Measurements from ENCODE around the gene ZBTB33. TPM values are rescaled to one million over a fixed set of nuclear protein-coding genes. Genes with fewer than 3 reads are reported as not detected.

Gene ZBTB33
- total and polyA plus RNA-seq, 2 of the 13 experiments (the other 11 are each of a cell fraction or from before 2014, with no cell fraction given), result 6.5 to 20.2 TPM

GRCh38 chrX:120250522-120251271 lies at the start of gene ZBTB33 (continued):
- TF ChIP-seq POLR2G (IDR thresholded peaks at IDR 0.05; ENCODE audit: low read depth, low read length) (peak; percentile 64; the same call in 1 of the 2 replicates), ZNF878 (CRISPR knock-in tag; IDR thresholded peaks at IDR 0.05) (no peak), AGO2 (optimal IDR thresholded peaks at IDR 0.05; ENCODE audit: low read depth, low read length) (peak; percentile 63), ZNF772 (CRISPR knock-in tag; IDR thresholded peaks at IDR 0.05) (no peak), CCAR2 (optimal IDR thresholded peaks at IDR 0.05; ENCODE audit: low read depth, low read length) (no peak), NPAS2 (CRISPR knock-in tag; IDR thresholded peaks at IDR 0.05; ENCODE audit: borderline replicate concordance) (no peak), ZFY (CRISPR knock-in tag; IDR thresholded peaks at IDR 0.05) (peak; percentile 80), ZBTB33 (CRISPR knock-in tag; IDR thresholded peaks at IDR 0.05) (no peak), ZNF484 (CRISPR knock-in tag; IDR thresholded peaks at IDR 0.05; ENCODE audit: borderline replicate concordance, low read depth) (no peak), ZNF761 (CRISPR knock-in tag; conservative IDR thresholded peaks at IDR 0.05) (no peak), FOXK2 (IDR thresholded peaks at IDR 0.05) (no peak), ZNF747 (CRISPR knock-in tag; IDR thresholded peaks at IDR 0.05; ENCODE audit: borderline replicate concordance) (no peak), KMT2A (CRISPR knock-in tag; IDR thresholded peaks at IDR 0.05) (peak; percentile 85), FOXM1 (CRISPR knock-in tag; IDR thresholded peaks at IDR 0.05) (no peak), ZNF749 (CRISPR knock-in tag; IDR thresholded peaks at IDR 0.05; ENCODE audit: borderline replicate concordance) (no peak), ZBTB8A (CRISPR knock-in tag; IDR thresholded peaks at IDR 0.05; ENCODE audit: borderline replicate concordance, low read depth) (no peak), MTF1 (CRISPR knock-in tag; IDR thresholded peaks at IDR 0.05) (no peak), ZNF101 (CRISPR knock-in tag; IDR thresholded peaks at IDR 0.05; ENCODE audit: borderline replicate concordance, low read depth) (no peak), SNAPC2 (CRISPR knock-in tag; IDR thresholded peaks at IDR 0.05) (no peak), ZNF30 (CRISPR knock-in tag; IDR thresholded peaks at IDR 0.05) (no peak), STAT6 (CRISPR knock-in tag; IDR thresholded peaks at IDR 0.05; ENCODE audit: borderline replicate concordance) (no peak), SMARCE1 (IDR thresholded peaks at IDR 0.05; ENCODE audit: borderline replicate concordance) (no peak), ZNF274 (CRISPR knock-in tag; IDR thresholded peaks at IDR 0.05) (peak; percentile 24; the same call in 1 of the 2 replicates)

All from HepG2 (cell line).